GM23338 (cell line): ENCODE data around the gene YWHAH. TPM values are rescaled to one million over a fixed set of nuclear protein-coding genes. Genes with fewer than 3 reads are reported as not detected.

Experiments used
- ATAC-seq: fragments of 200-7000 bp; cut with Tn5 transposase; 3 replicates; pipeline ENCODE4 v1.9.1; 2020
- DNase-seq: peaks from one replicate; pipeline ENCODE4 v3.0.0-alpha.2; 2015; ENCODE audit warnings: low spot score
- H2AFZ ChIP-seq: fragments of 200-600 bp; sonication (generic); 2 replicates; pipeline ENCODE4 v1.8.0; 2016; ENCODE audit warnings: antibody characterized with exemption, mild to moderate bottlenecking, moderate library complexity
- H3F3A ChIP-seq: fragments of 200-600 bp; sonication (generic); replicated peaks from 2 replicates; pipeline ENCODE4 v1.8.0; 2017; ENCODE audit warnings: antibody characterized with exemption, mixed run types, low read depth
- H3K27ac ChIP-seq: fragments of 200-600 bp; sonication (generic); 2 replicates; pipeline ENCODE4 v1.6.1; 2016; ENCODE audit warnings: low read depth
- H3K27me3 ChIP-seq: fragments of 200-600 bp; sonication (generic); 2 replicates; pipeline ENCODE4 v1.8.0; 2016; ENCODE audit warnings: mild to moderate bottlenecking, mixed run types, moderate library complexity; ENCODE audit not compliant: insufficient read depth
- H3K36me3 ChIP-seq: fragments of 200-600 bp; sonication (generic); 2 replicates; pipeline ENCODE4 v1.8.0; 2016; ENCODE audit warnings: mild to moderate bottlenecking; ENCODE audit not compliant: insufficient read depth
- H3K4me1 ChIP-seq: fragments of 200-600 bp; sonication (generic); 2 replicates; pipeline ENCODE4 v1.8.0; 2016; ENCODE audit warnings: mild to moderate bottlenecking, moderate library complexity; ENCODE audit not compliant: insufficient read depth
- H3K4me2 ChIP-seq: fragments of 200-600 bp; sonication (generic); 2 replicates; pipeline ENCODE4 v1.7.1; 2017; ENCODE audit warnings: mixed run types
- H3K4me3 ChIP-seq: fragments of 200-600 bp; sonication (generic); 2 replicates; pipeline ENCODE4 v1.6.1; 2016; ENCODE audit warnings: mixed run types
- H3K79me2 ChIP-seq: fragments of 200-600 bp; sonication (generic); replicated peaks from 2 replicates; pipeline ENCODE4 v1.8.0; 2017; ENCODE audit warnings: mild to moderate bottlenecking; ENCODE audit not compliant: insufficient read depth
- H3K9me2 ChIP-seq: fragments of 200-600 bp; sonication (generic); 2 replicates; pipeline ENCODE4 v1.8.0; 2017; ENCODE audit not compliant: insufficient read depth
- H4K20me1 ChIP-seq: fragments of 200-600 bp; sonication (generic); replicated peaks from 2 replicates; pipeline ENCODE4 v1.8.0; 2017; ENCODE audit warnings: mild to moderate bottlenecking; ENCODE audit not compliant: insufficient read depth
- H3K27ac Mint-ChIP-seq: 2 replicates; pipeline ENCODE4 v1.8.0; 2020; ENCODE audit warnings: inconsistent platforms, mild to moderate bottlenecking, moderate library complexity, mixed read lengths
- H3K27me3 Mint-ChIP-seq: 3 replicates; pipeline ENCODE4 v1.8.0; 2022; ENCODE audit warnings: low read depth, mild to moderate bottlenecking, moderate library complexity, mixed read lengths, inconsistent platforms; ENCODE audit not compliant: insufficient read depth, poor library complexity
- H3K36me3 Mint-ChIP-seq: 3 replicates; pipeline ENCODE4 v1.8.0; 2021; ENCODE audit warnings: low read depth, mild to moderate bottlenecking, inconsistent platforms, moderate library complexity, mixed read lengths
- H3K4me1 Mint-ChIP-seq: 3 replicates; pipeline ENCODE4 v1.8.0; 2020; ENCODE audit warnings: mild to moderate bottlenecking, inconsistent platforms, mixed read lengths
- H3K4me3 Mint-ChIP-seq: 3 replicates; pipeline ENCODE4 v1.8.0; 2021; ENCODE audit warnings: moderate library complexity, mild to moderate bottlenecking, inconsistent platforms, mixed read lengths
- H3K9me3 Mint-ChIP-seq: 3 replicates; pipeline ENCODE4 v1.8.0; 2020; ENCODE audit warnings: moderate library complexity, mild to moderate bottlenecking, inconsistent platforms, mixed read lengths
- CREB1 ChIP-seq: fragments of 250-450 bp; sonication (Bioruptor Pico); IDR thresholded peaks from 2 replicates; pipeline ENCODE4 v1.5.0; 2020; ENCODE audit warnings: low read depth, mild to moderate bottlenecking, moderate library complexity
- CTCF ChIP-seq, 2 experiments: fragments of 200-600 bp in 1 of 2; sonication (generic) in 1 of 2; conservative IDR thresholded peaks; 2 replicates each; pipeline versions ENCODE4 v1.5.1 to v1.6.1; 2016 to 2017; ENCODE audit warnings: antibody characterized with exemption in 2 of 2, low read depth in 2 of 2, mild to moderate bottlenecking in 2 of 2, moderate library complexity in 1 of 2
- ETS1 ChIP-seq: IDR thresholded peaks from 2 replicates; pipeline ENCODE4 v1.6.1; 2016; ENCODE audit warnings: antibody characterized with exemption
- EZH2 ChIP-seq: fragments of 200-600 bp; sonication (generic); IDR thresholded peaks from one replicate; pipeline ENCODE4 v1.8.0; 2017; ENCODE audit warnings: antibody characterized with exemption, mild to moderate bottlenecking, low read depth; ENCODE audit not compliant: unreplicated experiment
- EZH2phosphoT487 ChIP-seq: fragments of 200-600 bp; sonication (generic); IDR thresholded peaks from one replicate; pipeline ENCODE4 v1.8.1; 2018; ENCODE audit warnings: antibody characterized with exemption; ENCODE audit not compliant: unreplicated experiment
- JUNB ChIP-seq: IDR thresholded peaks from one replicate; pipeline ENCODE4 v1.6.1; 2016; ENCODE audit warnings: antibody characterized with exemption; ENCODE audit not compliant: unreplicated experiment
- NANOG ChIP-seq: IDR thresholded peaks from 2 replicates; pipeline ENCODE4 v1.6.1; 2016; ENCODE audit warnings: antibody characterized with exemption, borderline replicate concordance
- POLR2AphosphoS5 ChIP-seq: IDR thresholded peaks from 2 replicates; pipeline ENCODE4 v1.6.1; 2016; ENCODE audit warnings: antibody characterized with exemption, low read depth
- REST ChIP-seq: IDR thresholded peaks from one replicate; pipeline ENCODE4 v1.6.1; 2018; ENCODE audit warnings: antibody characterized with exemption; ENCODE audit not compliant: unreplicated experiment
- STAT1 ChIP-seq: IDR thresholded peaks from one replicate; pipeline ENCODE4 v1.6.1; 2016; ENCODE audit warnings: antibody characterized with exemption; ENCODE audit not compliant: unreplicated experiment
- ZNF114 ChIP-seq: fragments of 250-450 bp; sonication (Bioruptor Pico); IDR thresholded peaks from 2 replicates; pipeline ENCODE4 v1.5.0; 2020; ENCODE audit warnings: mild to moderate bottlenecking, moderate library complexity
- ZNF331 ChIP-seq: fragments of 250-450 bp; sonication (Bioruptor Pico); IDR thresholded peaks from 2 replicates; pipeline ENCODE4 v1.5.0; 2020; ENCODE audit warnings: low read depth, mild to moderate bottlenecking, moderate library complexity
- ZNF462 ChIP-seq: fragments of 250-450 bp; sonication (Bioruptor Pico); IDR thresholded peaks from 2 replicates; pipeline ENCODE4 v1.5.0; 2020; ENCODE audit warnings: mild to moderate bottlenecking, moderate library complexity
- polyA plus RNA-seq: library from polyadenylated mRNA; unstranded; fragments of >200 nt; fragmentation: Nextera tagmentation; extraction: Ambion mirVana; gene quantifications from 2 replicates; pipeline ENCODE4 v1.2.1, GENCODE V29; 2016
- total RNA-seq: library from RNA; depleted of rRNA; stranded (reverse); fragments of >200 nt; shearing (Covaris generic); gene quantifications from 2 replicates; pipeline ENCODE4 v1.2.3, GENCODE V29; 2014

YWHAH gene
- total and polyA plus RNA-seq, 2 experiments from 2014 or later = 277 to 283 TPM

DNA sequence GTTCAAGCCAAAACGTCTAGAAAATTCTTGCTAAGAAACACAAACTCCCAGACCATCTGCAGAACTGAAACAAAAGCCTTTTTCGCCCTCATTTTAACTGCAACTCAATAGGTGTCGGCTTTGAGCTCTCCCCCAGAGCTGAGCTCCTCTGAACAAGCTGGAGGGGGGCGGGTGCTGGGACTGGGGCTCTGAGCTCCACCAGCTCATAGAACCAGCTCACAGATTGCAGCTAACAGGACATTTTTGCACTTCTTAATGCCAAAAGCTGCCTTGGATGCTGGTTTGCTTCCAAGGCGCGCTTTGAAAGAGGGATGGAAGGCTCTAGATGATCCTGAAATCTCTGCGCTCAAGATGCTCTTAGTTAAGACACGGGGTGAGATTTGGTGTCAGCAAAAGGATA lies 6.0 kb upstream of the YWHAH start:
- H3K36me3 ChIP-seq = no peaks in the 10 kb centered on the region; the same call in 1 of the 2 replicates
- no peaks in the 10 kb centered on the region for H3K36me3 Mint-ChIP-seq
- no peak for ATAC-seq
- no peak overlapping the region for H3K4me3 Mint-ChIP-seq
- H3K27me3 Mint-ChIP-seq = peaks cover 11% of the 10 kb centered on the region
- H3K9me2 ChIP-seq = no peaks in the 10 kb centered on the region
- no peak overlapping the region for H3K27ac Mint-ChIP-seq
- H4K20me1 ChIP-seq = no peaks in the 10 kb centered on the region
- no peak overlapping the region for H3K4me3 ChIP-seq
- H3K4me1 Mint-ChIP-seq = peaks cover 7% of the 10 kb centered on the region
- TF ChIP-seq ZNF462 (CRISPR knock-in tag) = no peak
- no peak for TF ChIP-seq EZH2phosphoT487
- no peak for TF ChIP-seq REST
- no peak for TF ChIP-seq POLR2AphosphoS5
- TF ChIP-seq CTCF (conservative IDR thresholded peaks at IDR 0.05; ENCODE audit: low read depth in 2 of 2) = no peak
- no peak for TF ChIP-seq STAT1
- TF ChIP-seq ZNF331 (CRISPR knock-in tag) = no peak
- TF ChIP-seq NANOG = no peak
- no peak for TF ChIP-seq JUNB
- TF ChIP-seq EZH2 = no peak
- TF ChIP-seq ZNF114 = no peak
- no peak for TF ChIP-seq ETS1
- no peak for TF ChIP-seq CREB1 (CRISPR knock-in tag)
- peaks cover under 1% of the 10 kb centered on the region; the same call in 1 of the 2 replicates for H3K4me1 ChIP-seq
- no peak for DNase-seq
- H3K27me3 ChIP-seq = no peaks in the 10 kb centered on the region
- H3K27ac ChIP-seq = no peak overlapping the region
- H3K9me3 Mint-ChIP-seq = no peaks in the 10 kb centered on the region
- peaks cover 7% of the 10 kb centered on the region; the same call in 1 of the 2 replicates for H3F3A ChIP-seq
- H2AFZ ChIP-seq = 0 out of 2 replicates have a peak overlapping the region, but pooled peaks have one; percentile 18
- H3K79me2 ChIP-seq = no peaks in the 10 kb centered on the region
- H3K4me2 ChIP-seq = no peak overlapping the region
